DMS114 treated with DMSO at 0.1 percent for 48 hours (cell line): ENCODE measurements around the gene PRG3.
A peak's percentile ranks its signal among the peaks of the same experiment; 100 is the strongest.
"Not testable (repeated sequence)": the region's sequence is repeated elsewhere in the genome, so short reads cannot be mapped to it uniquely, and the experiment has no call there.

ENCODE experiments used
- DNase-seq: peaks from one replicate; lab custom pipeline; 2025; ENCODE audit not compliant: unreplicated experiment; lab: John Stamatoyannopoulos, UW

Gene PRG3

DNA sequence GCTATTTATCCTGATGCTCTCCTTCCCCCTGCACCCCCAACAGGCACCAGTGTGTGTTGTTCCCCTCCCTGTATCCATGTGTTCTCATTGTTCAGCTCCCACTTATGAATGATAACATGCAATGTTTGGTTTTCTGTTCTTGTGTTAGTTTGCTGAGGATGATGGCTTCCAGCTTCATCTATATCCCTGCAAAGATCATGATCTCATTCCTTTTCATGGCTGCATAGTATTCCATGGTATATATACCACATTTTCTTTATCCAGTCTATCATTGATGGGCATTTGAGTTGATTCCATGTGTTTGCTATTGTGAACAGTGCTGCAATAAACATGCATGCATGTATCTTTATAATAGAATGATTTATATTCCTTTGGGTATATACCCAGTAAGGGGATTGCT is 19.5 kb downstream of the PRG3 start:
- DNase-seq = not testable (repeated sequence)

DNA sequence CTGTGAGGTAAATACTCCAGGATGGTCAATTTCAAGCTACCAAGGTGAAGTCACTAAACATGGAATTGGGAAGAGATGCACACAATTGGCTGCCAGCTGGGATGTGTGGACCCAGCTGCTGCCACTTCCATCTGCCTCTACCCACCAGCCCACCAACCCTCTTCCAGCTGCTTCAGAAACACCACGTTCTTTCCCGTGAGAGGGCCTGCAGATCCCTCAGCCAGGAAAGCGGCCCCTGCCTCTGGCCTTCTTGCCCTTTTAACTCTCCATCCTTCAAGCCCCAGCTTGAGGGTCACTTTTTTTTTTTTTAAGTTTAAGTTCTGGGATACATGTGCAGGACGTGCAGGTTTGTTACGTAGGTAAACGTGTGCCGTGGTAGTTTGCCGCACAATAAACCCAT is 20.0 kb downstream of the PRG3 start:
- no peak for DNase-seq

DNA sequence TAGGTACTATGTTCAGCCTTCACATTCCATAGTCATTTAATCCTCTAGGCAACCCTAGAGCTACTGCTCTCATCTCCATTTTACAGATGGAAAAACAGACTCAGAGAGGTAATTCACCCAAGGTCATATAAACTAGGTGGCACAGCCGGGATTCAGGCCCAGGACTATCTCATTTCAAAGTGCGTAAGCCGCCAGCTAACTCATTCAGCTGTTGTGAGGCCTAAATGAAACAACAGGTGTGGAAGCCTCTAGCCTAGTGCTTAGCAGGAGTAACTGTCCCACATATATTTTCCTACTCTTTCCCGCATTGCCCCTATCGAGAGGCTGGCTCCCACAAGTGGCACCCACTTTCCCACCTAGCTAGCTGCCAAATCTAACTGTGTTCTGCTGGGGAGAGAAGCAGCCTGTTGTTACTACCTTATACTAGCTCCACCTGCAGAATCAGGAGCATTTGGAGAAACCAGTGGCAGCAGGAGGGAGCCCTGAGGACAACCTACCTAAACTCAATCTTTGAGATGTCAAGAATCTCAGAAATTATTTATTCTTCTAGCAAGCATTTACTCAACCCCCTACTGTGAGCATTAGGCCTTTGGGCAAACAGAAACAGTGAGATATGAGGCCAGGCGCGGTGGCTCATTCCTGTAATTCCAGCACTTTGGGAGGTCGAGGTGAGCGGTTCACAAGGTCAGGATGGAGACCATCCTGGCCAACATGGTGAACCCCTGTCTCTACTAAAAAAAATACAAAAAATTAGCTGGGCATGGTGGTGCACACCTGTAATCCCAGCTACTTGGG is 20.9 kb downstream of the PRG3 start:
- no peak for DNase-seq

DNA sequence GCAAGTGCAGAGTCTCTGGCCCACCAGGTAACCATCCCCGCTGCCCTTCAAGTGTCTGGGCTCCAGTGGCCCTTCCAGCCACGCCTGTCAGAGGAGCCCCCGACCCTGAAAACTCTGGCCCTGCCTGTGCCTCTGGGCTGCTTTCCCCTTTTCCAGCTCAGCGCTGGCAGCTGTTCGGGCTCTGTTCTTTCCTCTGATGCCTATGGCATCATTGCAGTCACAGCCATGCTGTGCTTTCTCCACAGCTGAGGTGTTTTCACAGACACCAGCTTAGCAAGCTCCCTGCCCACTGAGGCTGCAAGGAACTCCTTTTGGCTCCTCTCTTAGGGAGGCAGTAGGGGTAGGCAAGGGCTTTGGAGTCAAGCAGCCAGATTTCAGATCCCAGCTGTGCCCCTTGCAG is 21.6 kb downstream of the PRG3 start:
- DNase-seq = no peak

DNA sequence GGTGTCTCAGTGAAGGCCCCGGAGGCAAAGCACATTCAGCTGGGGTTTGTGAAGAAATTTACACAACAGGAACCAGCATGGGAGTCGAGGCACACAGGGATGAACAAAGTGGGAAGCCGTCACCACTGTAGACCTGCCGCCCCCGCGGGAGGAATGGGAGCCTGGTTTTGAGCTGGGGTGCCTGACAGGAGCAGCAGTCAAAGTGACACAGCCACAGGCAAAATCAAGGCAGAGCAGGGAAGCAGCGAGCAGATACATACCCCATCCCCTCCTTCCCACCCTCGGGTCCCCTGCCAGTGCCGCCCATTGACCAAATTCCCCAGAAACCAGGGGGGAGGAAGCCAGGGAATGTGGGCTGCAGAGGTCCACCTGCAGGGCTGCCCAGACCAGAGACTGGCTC is 22.0 kb downstream of the PRG3 start:
- DNase-seq = no peak

DNA sequence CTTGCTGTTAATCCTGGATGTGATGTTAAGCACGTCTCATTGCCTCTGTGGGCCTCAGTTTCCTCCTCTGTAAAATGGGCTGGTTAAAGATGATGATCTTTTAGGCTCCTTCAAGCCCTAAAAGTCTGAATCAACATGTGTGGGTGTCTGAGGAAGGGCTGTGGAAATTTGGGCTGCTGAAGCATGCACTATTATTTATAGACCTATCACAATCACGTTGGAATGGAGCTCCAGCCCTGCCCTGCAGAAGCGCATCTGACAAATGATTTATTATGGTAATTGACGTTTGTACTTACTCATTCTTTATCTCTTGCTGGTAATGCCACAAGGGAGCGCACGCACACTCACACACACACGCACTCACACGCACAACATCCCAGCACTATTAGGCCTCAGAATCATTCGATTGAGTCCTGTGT is 22.4 kb downstream of the PRG3 start:
- DNase-seq = no peak

DNA sequence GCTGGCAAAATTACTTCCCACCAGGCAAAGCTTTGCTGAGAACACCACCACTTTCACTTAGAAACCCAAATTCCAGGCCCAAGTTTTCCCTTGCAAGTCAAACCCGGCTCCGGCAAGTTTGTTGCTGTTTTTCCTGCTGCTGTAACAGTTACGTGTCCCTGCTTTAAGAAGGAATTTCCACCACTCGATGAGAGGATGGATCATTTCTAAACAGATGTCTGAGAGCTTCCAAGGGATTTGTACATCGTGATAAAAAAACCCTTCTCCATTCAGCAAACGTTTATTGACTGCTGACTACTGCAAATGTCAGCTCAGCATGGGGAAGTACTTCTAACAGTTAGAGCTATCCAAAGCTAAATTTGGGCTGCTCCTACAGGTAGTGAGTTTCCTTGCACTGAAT is 23.1 kb downstream of the PRG3 start:
- no peak for DNase-seq

DNA sequence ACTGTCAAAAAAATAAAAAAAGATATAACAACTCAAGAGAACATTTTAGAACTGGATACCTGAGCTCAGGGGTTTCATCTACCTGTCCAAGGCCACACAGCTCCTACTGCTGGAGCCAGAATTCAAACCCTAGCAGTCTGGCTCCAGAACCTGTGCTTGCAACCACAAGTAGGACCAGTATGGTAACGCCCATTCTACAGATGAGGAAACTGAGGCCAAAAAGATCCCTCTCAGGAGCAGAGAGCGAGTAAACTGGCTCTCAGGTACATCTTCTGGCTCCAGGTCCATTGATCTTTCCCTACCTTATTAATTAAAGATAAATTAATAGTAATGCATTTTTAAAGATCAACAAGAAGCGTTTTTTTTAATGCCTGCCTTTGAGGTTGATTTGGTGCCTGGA is 23.6 kb downstream of the PRG3 start:
- no peak for DNase-seq

DNA sequence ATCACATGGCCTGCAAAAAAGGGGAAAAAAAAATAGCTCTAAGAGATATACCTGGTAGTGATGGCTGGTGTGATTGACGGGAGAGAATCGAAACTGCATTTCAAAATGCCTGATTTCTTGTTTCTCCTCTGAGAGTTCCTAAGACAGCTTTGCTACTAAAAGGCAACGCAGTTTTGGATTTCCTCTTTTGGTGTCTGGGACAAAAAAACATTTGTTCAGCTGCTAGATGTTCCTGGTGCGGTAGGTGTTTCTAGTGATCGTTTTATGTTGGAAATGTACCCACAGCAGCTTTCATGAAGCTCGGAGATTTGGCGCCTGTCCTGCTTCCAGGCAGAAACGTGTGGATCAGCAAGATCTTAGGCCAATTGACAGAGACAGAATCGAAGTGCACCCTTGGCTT is 24.7 kb downstream of the PRG3 start:
- no peak for DNase-seq

DNA sequence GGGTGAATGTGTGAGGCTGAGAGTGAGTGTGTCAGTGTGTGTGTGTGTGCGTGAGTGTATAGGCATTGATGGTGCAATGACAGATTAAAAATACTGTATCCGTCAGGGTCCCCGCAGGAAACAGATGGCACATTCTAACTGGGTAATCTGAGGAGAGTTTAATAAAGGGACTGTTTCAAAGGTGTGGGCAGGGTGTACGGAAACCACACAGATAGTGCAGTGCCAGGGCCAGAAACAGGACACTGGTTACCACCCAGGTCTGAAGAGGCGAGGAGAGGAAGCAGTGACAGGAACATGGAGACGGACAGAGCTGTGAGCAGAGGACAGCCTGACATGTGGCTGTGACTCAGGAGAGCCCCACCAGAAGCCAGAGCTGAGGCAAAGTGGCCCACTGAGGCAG is 26.3 kb downstream of the PRG3 start:
- DNase-seq = no peak

DNA sequence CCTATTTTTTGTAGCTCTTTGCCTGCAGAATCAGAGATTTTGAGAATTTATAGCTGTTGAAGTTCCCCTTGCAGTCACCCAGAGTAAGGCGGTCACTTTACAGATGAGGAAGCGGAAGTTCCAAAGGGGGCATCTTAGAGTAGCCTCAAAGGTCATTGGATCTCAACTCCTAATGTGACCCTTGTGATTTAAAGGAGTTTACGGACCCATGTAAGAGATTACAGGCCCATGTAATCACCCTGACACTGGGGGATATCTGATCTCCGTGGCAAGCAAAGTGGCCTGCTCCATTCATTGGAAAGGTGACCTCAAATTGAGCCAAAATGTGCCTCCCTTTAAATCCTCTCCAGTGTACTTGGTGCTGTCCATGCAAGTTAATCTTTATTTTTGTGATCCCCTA is 27.1 kb downstream of the PRG3 start:
- DNase-seq = no peak

DNA sequence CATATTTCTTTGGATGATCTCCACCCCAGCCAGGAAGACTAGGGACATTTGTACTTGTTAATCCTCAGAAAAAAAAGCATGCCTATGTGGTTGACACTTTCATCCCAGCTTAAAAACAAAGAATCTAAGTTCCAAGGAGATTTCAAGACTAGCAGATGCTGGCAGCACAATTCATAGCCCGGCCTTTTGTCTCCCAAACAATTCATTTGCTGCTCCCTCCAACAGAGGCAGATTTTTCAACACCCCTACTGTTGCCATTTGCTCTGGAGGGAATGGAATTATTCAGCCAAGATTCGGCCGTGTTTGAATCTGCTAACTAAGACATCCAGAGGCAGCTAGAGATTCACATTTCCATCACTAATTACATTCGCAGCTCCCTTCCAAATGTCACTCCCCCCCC is 27.5 kb downstream of the PRG3 start:
- no peak for DNase-seq

DNA sequence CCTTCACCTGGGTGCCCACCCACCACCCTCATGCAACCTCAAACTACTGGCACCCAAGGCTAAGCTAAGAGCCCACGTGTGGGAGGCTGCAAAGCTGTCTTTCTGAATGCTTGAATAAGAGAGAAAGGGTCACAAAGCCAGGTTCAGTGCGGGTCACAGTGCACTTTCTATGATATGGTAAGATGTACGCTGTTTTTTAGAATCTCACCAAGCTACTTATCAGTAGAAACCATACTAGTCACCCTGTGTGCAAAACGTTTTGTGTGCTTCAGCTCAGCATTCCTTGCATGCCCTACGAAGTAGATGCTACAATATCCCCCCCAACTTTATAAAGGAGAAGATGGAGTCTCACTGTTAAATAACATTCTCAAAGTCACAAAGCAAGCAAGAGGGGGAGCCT is 27.9 kb downstream of the PRG3 start:
- no peak for DNase-seq

DNA sequence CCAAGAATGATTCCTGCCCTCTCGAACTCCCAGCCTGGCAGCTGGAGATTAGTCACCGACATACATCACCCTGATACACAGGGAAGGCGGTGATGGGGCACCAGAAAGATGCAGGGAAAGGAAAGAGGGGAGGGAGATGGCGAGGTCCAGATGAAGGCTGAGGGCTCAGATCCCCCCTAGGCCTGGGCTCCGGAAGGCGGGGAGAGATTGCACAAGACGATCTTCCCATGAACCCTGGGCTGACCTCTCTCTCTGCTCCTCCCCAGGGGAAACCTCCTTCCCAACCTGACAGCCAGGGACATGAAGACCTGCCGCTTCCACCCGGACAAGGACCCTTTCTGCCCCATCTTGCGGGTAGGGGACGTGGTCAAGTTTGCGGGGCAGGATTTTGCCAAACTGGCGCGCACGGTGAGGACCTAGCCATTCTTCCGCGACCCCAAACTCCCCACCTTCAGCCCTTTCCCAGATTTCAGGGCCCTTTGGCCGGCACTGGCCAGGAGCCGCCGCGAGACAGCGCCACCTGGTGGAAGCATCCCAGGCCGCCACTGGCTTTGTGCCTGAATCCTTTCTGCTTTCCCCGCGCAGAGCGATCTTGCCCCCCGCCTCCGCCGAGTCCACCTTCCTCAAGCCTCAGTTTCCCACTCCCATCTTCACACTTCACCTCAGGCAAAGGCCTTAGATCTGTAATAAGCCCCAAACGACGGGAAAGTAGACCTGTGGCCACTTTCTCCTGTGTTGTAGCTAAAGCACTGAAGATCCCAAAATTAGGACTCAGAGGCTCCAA is 31.3 kb downstream of the PRG3 start:
- DNase-seq = no peak

DNA sequence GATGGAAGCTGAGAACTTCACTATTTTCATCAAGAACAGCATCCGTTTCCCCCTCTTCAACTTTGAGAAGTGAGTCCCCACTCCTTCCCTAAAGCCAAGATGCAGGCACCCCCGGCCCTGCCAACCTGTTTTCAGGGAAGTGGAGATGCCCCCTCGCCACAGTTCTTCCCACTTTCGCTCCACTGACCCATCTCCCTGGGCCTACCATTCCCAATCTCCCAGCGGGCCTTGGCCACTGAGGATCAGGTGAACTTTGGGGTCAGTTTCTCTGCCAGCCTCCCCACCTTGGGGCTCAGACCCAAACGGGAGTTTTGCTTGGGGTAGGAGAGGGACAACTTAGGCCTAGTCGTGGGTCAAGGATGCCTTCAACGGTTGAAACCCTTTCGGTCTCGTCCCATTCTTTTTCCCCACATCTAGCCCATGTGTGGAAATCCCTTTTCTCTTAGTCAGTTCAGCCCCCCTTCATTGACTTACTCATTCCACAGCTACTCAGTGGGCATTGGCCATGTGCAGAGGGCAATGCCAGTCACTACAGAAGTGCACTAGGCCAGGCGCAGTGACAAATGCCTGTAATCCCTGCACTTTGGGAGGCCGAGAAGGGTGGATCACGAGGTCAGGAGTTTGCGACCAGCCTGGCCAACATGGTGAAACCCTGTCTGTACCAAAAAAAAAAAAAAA is 32.2 kb downstream of the PRG3 start:
- no peak for DNase-seq

DNA sequence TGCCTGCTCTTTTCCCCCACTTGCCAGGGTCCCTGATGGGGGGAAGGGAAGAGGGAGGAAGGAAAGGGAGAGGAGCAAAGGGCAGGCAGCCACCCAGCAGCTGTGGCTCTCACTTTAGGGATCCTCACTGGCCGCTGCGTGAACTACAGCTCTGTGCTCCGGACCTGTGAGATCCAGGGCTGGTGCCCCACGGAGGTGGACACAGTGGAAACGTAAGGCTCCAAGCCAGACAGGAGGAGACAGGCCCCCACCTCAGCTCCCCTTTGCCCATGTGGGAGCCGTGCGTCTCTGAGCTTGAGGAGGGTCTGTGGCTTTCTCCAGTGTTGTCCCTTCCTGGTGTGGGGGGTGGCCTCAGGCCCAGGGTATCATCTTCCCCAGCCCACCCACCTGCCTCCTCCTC is 32.9 kb downstream of the PRG3 start:
- no peak for DNase-seq

DNA sequence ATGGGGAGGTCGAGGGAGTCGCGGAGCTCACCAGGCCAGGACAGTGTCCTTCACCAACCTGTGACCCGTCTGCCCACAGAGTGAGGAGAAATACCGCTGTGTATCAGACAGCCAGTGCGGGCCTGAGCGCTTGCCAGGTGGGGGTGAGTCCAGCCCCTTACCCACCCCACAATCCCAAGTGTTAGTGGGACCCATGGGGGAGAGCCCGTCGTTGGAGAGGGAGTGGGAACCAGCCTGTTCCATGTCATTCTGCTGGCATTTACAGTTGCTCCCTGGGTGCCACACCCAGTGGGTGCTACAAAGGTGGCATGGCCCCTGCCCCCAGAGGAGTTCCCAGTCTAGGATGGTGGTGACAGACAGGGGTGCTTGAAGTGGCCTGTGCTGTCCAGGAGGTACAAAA is 33.6 kb downstream of the PRG3 start:
- no peak for DNase-seq

DNA sequence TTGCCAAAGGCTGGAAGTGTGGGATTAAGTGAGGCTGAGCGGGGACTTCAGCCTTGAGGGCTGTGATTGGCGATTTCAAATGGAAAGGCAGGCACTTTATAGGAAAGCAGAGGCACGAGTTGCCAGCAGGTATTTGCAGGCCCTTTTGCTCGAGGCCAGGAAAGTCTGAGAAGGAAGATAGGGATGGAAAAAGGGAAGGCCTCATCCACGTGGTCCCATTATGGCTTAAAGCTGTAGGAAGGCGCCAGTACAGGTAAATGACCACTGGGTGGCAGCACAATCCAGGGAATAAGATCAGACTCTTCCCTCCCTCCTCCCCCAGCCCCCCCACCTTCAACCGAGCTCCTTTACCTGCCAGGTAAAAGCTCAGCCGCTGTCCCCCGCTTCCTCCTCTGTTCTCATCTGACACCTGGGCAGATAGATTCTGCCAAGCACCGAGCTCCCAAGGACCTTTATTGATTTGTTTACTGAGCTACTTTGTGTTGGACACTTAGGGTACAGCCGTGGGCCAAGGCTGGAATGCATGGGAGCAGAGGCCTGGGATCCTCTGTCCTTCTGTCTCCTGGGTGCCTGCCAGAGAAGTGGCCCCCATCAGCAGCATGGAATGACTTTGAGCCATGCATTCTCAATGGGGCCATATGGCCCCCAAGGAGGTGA is 35.3 kb downstream of the PRG3 start:
- DNase-seq = peak; percentile 44

DNA sequence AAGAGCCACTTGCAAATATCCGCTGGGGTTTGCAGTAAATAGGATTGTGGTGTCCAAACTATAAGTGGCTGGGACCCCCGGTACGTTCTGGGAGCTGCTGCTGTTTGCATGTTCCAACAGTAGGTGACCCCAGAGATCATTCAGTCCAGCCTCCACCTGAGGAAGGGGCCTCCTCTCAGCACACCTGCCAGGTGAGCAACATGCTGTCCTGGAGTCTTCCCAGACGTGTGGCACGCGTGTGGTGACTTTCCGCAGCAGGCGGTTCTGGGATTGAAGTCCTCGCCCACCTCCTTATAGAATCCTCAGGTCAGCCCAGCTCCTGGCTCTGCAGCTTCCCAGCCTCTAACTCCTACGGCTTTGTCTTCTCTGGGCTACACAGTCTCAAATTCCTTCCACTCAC is 36.1 kb downstream of the PRG3 start:
- DNase-seq = no peak

DNA sequence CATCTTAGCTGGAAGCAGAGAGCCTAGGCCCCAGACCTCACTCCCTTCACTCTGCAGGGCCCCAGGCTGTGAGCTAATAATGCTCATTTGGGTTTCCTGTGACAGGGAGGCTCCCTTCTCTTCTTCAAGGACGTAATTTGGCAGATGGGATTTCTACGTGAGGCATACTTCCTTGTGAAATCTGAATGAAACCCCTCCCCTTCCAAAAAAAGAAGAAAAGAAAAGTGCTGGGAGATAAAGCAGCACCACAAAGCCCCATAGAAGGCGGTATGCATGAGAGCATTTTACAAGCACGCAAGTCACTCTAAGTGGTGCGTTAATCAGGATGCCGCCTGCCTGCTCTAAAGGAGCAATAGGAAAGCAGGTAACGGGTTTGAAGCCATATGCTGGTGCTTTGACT is 37.1 kb downstream of the PRG3 start:
- DNase-seq = no peak

DNA sequence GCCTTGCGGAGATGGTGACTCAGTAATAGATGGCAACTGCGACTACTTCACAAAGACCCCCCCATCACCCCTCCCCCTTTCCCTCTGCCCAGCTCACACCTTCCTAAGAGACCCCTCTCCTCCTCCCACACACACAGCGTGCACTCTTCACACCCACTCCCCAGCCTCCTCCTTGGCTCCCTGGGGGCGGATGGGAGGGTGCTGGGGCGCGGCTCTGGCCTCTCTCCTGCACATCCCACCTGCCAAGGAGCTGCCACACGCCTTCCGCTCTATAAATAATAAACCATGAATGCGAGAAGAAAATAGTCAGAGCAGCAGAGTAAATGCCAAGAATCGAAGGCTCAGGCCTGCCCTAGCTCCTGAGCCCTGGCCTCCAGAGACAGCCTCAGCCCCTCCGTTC is 38.2 kb downstream of the PRG3 start:
- no peak for DNase-seq
